MM.1S (cell line): ENCODE results near the gene COX5A.
"Not testable (repeated sequence)": the region's sequence is repeated elsewhere in the genome, so short reads cannot be mapped to it uniquely, and the experiment has no call there.

Experiments
- CTCF ChIP-seq: fragments of 300-600 bp; sonication (generic); IDR thresholded peaks from 2 replicates; pipeline ENCODE4 v1.5.1; 2016; ENCODE audit warnings: antibody characterized with exemption, low read length, mixed read lengths
- EZH2 ChIP-seq: fragments of 300-600 bp; sonication (generic); optimal IDR thresholded peaks from 2 replicates; pipeline ENCODE3; 2017; ENCODE audit warnings: low read depth, mild to moderate bottlenecking, antibody characterized with exemption, low read length, mixed read lengths

GRCh38 chr15:74887537-74888193 lies 50.2 kb downstream of the COX5A start:
- TF ChIP-seq EZH2, CTCF: not testable (repeated sequence)
